T follicular helper cell (primary cell): Measurements from ENCODE around the gene RPL41.
A peak's percentile ranks its signal among the peaks of the same experiment; 100 is the strongest.
"Not testable (repeated sequence)": the region's sequence is repeated elsewhere in the genome, so short reads cannot be mapped to it uniquely, and the experiment has no call there.

ENCODE experiments used
- DNase-seq: peaks from one replicate; pipeline ENCODE4 v3.0.0-alpha.2; 2020; ENCODE audit warnings: low read depth

Gene RPL41

DNA sequence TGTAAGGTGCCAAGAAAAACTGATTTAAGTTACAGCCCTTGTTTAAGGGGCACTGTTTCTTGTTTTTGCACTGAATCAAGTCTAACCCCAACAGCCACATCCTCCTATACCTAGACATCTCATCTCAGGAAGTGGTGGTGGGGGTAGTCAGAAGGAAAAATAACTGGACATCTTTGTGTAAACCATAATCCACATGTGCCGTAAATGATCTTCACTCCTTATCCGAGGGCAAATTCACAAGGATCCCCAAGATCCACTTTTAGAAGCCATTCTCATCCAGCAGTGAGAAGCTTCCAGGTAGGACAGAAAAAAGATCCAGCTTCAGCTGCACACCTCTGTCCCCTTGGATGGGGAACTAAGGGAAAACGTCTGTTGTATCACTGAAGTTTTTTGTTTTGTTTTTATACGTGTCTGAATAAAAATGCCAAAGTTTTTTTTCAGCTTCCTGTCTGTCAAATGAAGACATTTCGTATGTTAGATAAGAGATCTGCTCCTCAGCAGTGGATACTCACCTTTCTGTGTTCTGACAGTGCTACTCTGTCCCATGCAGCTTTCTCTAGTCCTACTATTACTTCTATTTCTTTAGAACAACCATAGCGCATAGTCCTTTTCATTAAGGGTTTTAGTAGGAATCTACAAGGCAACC, 13.2 kb upstream of the RPL41 start:
- DNase-seq, result no peak

DNA sequence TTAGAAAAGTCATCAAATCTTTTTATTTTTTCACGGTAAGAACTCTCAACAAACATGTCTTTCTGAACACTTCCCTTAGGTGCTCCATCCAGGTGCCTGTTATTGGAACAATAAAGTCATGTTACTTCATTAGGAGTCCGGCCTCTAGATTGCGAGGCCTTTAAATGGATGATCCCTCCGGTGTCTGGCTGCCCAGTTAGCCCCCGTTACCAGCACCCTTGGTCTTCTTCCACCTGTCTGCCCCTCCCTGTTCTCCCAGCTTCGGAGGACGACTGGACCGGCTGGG, 12.7 kb upstream of the RPL41 start:
- no peak for DNase-seq

DNA sequence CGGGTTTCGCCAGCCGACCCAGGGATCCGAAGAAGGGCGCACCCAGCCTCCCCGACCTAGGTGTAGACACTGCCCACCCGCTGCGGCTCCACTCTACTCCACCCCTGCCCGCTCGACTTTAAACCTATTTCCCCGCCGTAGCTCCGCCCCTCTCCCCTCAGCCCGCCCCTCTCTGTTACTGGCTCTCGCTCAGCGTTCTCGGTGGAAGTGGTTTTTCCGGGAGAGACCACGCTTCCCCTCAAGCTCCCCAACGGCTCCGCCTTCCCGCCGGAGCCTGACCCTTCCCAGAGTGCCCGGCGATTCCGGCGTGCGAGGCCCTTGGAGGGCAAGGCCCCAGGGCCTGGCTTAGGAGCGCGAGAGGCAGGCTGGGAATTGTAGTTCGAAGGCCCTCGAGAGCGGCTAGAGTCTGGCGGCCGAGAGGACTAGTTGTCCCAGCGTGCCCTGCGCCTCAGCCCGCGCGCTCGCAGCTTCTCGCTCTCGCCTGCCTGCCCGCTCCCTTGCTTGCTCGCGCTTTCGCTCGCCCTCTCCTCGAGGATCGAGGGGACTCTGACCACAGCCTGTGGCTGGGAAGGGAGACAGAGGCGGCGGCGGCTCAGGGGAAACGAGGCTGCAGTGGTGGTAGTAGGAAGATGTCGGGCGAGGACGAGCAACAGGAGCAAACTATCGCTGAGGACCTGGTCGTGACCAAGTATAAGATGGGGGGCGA, 12.2 kb upstream of the RPL41 start, which contains the start of gene PA2G4:
Gene PA2G4, plus strand, starts transcription at position 451 of the 706 bp plus-strand sequence. Its CDS starts 179 bp downstream, at position 630.
- DNase-seq, result peak; percentile 86

DNA sequence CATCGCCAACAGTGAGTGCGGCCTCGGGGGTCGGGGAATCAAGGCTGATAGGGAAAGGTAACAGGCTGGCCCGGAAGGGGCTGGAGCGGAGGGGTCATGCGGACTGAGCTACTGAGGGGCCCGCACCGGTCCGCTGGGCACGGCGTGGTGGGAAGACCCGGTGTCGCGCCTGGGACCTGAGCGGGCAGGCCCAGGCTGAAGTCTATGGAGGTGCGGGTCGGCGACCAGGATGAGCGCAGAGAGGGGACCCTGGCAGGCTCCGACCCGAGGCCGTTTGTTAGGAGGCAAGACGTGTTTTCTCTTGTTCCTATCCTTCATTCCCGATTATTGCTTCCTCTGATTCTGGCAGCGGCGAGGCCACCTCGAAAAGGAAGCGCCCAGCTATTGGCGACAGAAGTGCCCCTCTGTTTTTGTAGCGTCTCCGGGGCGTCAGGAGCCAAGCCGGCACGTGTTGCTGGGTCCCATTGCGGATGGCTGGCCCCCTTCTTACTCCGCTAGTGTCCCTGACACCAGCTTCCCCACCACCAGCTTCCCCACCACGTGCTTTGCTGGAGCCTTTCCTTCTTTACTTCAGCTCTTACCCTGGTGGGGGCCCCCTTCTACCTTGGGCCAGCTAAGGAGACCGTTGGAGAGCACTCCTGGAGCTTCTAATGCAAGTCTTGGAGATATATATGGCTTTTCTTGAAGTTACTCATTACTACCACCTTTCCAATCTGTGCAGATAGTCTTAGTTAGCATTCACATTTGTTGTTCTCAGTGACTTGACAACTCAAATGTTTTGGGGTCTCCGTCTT, 11.4 kb upstream of the RPL41 start:
- DNase-seq, result no peak

DNA sequence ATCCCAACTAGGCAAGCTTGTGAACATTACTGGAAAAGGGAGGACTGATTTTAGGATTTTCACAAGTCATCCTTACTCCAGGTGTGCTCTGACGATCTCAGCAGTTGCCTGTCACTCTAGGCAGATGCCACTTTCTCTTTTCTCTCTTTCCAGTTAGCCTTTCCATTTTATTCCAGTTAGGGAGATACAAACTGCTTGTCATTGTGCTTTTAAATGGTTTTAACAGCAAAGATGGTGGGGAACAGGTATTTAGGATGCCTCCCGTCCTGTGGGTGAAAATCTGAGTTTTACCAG, 10.9 kb upstream of the RPL41 start:
- DNase-seq, result no peak

- DNase-seq, result no peak
These were observed 9.2 kb upstream of the RPL41 start for GRCh38 chr12:56107242-56107641.

GRCh38 chr12:56110571-56110970, 5.9 kb upstream of the RPL41 start:
- no peak for DNase-seq

GRCh38 chr12:56114084-56114483, 2.3 kb upstream of the RPL41 start:
- DNase-seq, result no peak

GRCh38 chr12:56115329-56115728, 1.1 kb upstream of the RPL41 start:
- DNase-seq, result no peak

- DNase-seq, result not testable (repeated sequence)
These were observed 761 bp downstream of the RPL41 start for GRCh38 chr12:56117082-56117706.

DNA sequence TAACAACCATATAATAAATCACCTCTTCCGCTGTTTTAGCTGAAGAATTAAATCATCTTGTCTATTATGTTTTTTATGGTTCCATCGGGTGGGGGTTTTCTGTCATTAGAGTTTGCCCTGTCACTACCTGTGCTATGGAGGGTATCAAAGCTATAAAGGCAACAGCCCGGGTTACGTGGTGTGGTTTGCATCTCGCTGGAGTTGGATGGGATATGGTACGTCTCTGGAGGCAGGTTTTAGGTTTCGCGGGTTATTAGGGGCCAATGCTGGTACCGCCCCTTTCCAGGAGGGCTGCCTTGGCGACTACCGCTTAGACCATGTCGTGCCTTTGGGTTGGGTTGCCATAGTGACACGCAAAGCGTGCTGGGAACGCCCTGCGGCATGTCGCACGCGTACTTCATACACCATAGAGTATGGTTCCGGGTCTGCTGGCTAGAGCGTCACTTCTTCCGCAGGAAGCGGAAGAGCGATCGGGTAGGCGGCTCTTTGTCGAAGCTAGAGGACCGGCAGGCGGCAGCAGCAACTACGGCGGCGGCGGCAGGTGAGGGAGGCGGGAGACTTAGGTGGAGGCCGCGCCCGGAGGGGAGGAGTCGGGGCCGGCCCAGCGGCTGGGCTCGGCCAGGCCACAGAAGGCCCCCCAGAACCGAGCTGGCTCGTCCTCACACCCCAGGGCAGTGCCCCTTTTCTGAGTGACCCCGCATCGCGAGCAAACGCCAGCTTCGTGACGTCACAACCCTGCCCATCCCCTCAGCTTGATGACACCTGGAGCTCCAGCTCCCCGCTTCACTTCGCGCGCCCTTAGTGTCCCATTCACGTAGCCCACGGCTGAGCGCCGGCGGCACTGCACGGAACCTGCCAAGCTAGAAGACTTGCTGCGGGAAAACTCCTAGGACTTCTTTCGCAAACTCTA, 1.6 kb downstream of the RPL41 start, which contains the start of gene ZC3H10:
Gene ZC3H10, plus strand, starts transcription at position 489 of the 910 bp plus-strand sequence. CDS start 2,297 bp downstream, outside the sequence.
- peak; percentile 96 for DNase-seq

- DNase-seq, result no peak
These were observed 2.4 kb downstream of the RPL41 start for GRCh38 chr12:56118688-56119357.

DNA sequence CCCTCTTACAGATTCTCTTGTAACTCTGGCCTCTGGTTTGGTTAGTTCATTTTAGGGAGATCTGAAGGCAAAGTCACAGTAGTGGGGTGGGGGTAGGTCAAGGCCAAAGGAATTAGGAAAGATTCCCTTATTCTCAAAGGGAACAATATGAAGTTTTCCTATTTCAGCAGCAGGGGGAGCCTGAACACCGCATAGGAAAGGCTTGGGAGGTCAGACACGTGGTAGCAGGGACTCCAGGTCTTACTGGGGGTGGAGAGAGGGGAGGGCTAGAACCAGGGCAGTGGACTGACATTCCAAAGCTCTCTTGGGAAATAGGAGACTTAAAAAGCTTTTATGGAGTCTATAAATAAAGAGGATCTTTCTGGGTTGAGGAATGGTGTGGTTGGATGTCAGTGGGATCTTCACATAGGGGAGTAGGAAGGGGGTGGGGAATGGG, 2.9 kb downstream of the RPL41 start:
- peak; percentile 40 for DNase-seq

GRCh38 chr12:56120158-56120846, 3.9 kb downstream of the RPL41 start:
- DNase-seq, result no peak

GRCh38 chr12:56121204-56121870, 4.9 kb downstream of the RPL41 start:
- DNase-seq, result no peak

DNA sequence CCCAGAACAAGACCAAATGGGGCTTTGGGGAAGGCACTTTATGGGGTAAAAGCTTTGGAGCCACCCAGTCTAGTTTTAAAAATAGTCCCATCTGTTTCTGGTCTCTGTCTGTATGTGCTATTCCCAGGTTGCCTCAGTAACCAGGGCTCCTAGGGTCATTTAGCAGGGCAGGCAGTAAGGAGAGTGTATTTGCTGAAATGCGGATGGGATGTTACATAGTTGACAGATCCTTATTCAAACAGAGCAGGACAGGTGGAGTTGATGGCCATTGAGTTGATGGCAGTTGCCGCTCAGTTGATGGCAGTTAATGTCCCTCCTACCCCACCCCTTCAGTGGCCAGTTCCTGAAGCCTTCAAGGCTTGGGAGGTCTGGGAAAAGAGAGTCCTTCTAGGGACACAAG, 6.2 kb downstream of the RPL41 start:
- DNase-seq, result no peak

DNA sequence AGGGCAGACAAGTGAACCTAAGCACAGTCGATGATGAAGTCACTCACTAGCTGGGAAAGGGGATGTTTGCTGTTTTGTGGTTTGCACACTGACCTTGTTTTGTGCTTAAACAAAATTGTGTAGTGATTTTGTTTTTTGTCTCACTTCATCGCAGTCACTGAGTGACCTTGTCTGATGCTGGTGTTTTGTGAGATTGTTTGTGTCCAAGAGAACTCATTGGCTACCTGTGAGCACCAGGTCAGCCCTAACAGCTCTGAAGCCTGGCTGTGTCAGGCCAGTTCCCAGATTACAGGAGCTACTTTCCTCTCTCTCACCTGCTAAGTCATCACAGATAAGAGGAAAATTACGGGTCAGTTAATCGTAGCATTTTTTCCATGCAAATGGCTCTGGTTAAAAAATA, 7.7 kb downstream of the RPL41 start:
- no peak for DNase-seq

DNA sequence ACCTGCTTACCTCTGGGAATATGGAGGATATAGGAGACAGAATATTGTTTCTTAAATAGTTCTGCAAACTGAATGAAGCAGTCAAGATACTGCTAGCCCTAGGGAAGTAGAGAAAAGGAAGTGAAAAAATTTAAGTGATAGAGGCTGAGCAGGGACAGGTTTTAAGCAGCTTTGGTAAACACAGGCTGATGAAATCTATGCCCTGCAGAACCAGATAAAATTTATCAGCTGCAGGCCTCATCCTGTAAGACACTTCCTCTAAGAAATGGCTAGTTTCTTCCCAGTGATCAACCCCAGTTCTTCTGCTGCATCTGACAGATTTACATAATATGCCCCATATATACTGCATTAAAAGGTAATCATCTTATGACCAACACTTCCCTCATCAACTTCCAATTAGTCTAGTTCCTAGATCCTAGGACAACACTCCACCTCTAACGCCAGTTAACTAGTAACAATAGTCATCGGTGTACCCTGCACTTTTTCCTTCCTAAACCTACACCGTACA, 10.4 kb downstream of the RPL41 start:
- no peak for DNase-seq

- no peak for DNase-seq
These were observed 11.1 kb downstream of the RPL41 start for GRCh38 chr12:56127485-56127887.
